Muscle layer of duodenum (tissue), 2 donors: Measurements from ENCODE around the gene FBXO34.
A peak's percentile ranks its signal among the peaks of the same experiment; 100 is the strongest.
"Not testable (repeated sequence)": the region's sequence is repeated elsewhere in the genome, so short reads cannot be mapped to it uniquely, and the experiment has no call there.

Experiments
- H3K27ac ChIP-seq: one replicate; pipeline ENCODE4 v1.7.0; 2013; ENCODE audit warnings: mild to moderate bottlenecking, low read length
- H3K27me3 ChIP-seq: one replicate; pipeline ENCODE4 v1.7.0; 2013; ENCODE audit warnings: low read depth, mild to moderate bottlenecking, control low read depth, low read length
- H3K36me3 ChIP-seq, 2 donors: one replicate each; pipeline ENCODE4 v1.7.0; 2013; ENCODE audit warnings: low read length in 2 of 2, control low read depth in 1 of 2, mild to moderate bottlenecking in 1 of 2; ENCODE audit not compliant: insufficient read depth in 2 of 2, control insufficient read depth in 1 of 2
- H3K4me1 ChIP-seq, 2 donors: one replicate each; pipeline ENCODE4 v1.7.0; 2013; ENCODE audit warnings: low read length in 2 of 2, mild to moderate bottlenecking in 2 of 2, control low read depth in 1 of 2, moderate library complexity in 1 of 2; ENCODE audit not compliant: insufficient read depth in 2 of 2, control insufficient read depth in 1 of 2
- H3K4me3 ChIP-seq, 2 donors: one replicate each; pipeline ENCODE4 v1.7.0; 2013; ENCODE audit warnings: low read length in 2 of 2, low read depth in 1 of 2, mild to moderate bottlenecking in 1 of 2
- H3K9me3 ChIP-seq, 2 donors: one replicate each; pipeline ENCODE4 v1.7.0; 2013; ENCODE audit warnings: low read length in 2 of 2, control low read depth in 1 of 2, mild to moderate bottlenecking in 1 of 2; ENCODE audit not compliant: control insufficient read depth in 1 of 2
- donor health status: healthy.

FBXO34 gene

GRCh38 chr14:55312379-55313030 lies 41.3 kb downstream of the FBXO34 start:
- H3K27ac ChIP-seq, H3K36me3 ChIP-seq, H3K4me3 ChIP-seq, H3K9me3 ChIP-seq, H3K27me3 ChIP-seq, H3K4me1 ChIP-seq: not testable (repeated sequence)

- peaks cover 0 to 6% of the 10 kb centered on the region in 2 donors for H3K4me1 ChIP-seq
- no peaks in the 10 kb centered on the region for H3K27me3 ChIP-seq
- no peak overlapping the region for H3K27ac ChIP-seq
- H3K4me3 ChIP-seq = no peak overlapping the region
- H3K36me3 ChIP-seq = peaks cover 0 to 5% of the 10 kb centered on the region in 2 donors
- peaks cover 4 to 9% of the 10 kb centered on the region in 2 donors for H3K9me3 ChIP-seq
Measured at GRCh38 chr14:55313480-55313879, 42.3 kb downstream of the FBXO34 start.

DNA sequence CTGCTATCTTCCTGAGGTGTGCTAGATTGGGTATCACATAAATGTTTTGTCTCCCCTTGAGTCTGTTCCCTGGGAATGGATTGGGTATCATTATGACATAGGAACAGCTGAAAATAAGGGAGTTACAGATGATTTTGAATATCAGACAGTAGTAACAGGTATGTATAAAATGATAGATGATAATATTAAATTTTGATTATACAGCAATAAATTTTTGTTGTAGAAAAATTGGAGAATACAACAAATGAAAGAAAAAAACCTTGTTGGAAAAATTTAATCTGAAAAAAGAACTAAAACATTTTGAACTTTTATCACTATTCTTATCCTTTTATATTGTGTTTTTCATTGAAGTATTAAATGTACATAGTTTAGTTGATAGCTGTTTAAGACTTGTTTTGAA lies 43.2 kb downstream of the FBXO34 start:
- Histone ChIP-seq H3K27ac (no peak overlapping the region), H3K27me3 (no peaks in the 10 kb centered on the region), H3K9me3 (peaks cover 4 to 9% of the 10 kb centered on the region in 2 donors), H3K4me3 (no peak overlapping the region), H3K4me1 (peaks cover 0 to 5% of the 10 kb centered on the region in 2 donors), H3K36me3 (peaks cover 0 to 5% of the 10 kb centered on the region in 2 donors)

- no peak overlapping the region for H3K4me3 ChIP-seq
- H3K27ac ChIP-seq = peak overlapping the region; percentile 5
- H3K9me3 ChIP-seq = peaks cover 4 to 9% of the 10 kb centered on the region in 2 donors
- no peaks in the 10 kb centered on the region for H3K27me3 ChIP-seq
- no peaks in the 10 kb centered on the region for H3K4me1 ChIP-seq
- H3K36me3 ChIP-seq = peaks cover 0 to 5% of the 10 kb centered on the region in 2 donors
Measured at GRCh38 chr14:55316564-55316963, 45.3 kb downstream of the FBXO34 start.

DNA sequence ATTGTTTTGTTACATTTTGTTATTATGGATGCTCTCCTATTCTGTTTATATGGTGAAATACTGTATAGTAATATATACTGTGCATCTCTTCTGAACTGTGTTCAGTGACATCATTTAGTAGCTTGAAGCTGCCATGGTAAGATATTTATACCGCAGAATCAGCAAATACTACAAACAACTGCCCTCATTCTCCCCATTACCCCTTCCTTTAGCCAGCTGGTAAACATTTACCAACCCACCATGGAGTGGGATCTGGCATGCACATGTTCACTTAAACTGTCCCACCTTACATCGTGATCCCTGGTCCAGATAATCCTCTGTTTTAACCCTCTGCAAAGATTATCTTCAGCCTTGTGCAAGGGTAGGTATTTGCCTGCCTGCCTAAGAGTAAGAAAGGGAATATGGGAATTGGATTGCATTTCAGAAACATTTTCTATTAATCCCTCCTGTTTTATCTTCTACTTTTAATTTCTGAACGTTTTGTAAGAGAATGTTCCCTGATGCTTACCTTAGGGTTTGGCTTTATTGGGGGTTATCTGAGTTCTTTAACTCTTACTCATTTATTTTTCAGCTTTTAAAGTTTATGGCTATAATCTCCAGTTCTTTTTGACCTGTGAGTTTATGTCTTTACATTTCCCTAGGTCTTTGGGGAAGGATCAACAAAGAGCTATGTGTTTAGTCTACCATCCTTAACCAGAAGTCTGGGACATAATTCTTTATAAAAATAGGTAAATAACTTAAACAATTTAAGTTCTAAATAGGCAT lies 46.5 kb downstream of the FBXO34 start:
- H3K4me1 ChIP-seq = no peaks in the 10 kb centered on the region
- H3K27me3 ChIP-seq = no peaks in the 10 kb centered on the region
- H3K36me3 ChIP-seq = peaks cover 0 to 5% of the 10 kb centered on the region in 2 donors
- H3K27ac ChIP-seq = no peak overlapping the region
- peaks cover 2 to 9% of the 10 kb centered on the region in 2 donors for H3K9me3 ChIP-seq
- no peak overlapping the region for H3K4me3 ChIP-seq

DNA sequence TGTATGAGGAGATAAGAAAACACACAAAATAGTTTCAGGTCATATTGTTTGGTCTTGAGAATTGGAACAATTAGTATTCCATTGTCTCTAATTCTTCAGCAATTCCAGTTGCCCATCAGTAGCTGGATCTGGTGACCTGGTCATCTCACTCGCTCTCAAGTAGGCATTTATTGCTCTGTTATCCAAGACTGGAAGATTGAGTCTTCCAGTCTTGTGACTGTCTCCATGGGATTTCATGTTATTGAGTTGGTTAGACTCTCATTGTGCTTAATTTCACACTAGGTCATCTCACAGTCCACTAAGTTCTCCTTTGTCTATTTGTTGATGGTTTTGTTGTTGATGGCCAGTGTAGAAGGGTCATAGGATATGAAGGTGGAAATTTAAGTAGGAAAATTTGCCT lies 47.5 kb downstream of the FBXO34 start:
- H3K27me3 ChIP-seq = no peaks in the 10 kb centered on the region
- no peaks in the 10 kb centered on the region for H3K4me1 ChIP-seq
- H3K9me3 ChIP-seq = peaks cover 0 to 9% of the 10 kb centered on the region in 2 donors
- H3K4me3 ChIP-seq = no peak overlapping the region
- no peak overlapping the region for H3K27ac ChIP-seq
- peaks cover 0 to 5% of the 10 kb centered on the region in 2 donors for H3K36me3 ChIP-seq

DNA sequence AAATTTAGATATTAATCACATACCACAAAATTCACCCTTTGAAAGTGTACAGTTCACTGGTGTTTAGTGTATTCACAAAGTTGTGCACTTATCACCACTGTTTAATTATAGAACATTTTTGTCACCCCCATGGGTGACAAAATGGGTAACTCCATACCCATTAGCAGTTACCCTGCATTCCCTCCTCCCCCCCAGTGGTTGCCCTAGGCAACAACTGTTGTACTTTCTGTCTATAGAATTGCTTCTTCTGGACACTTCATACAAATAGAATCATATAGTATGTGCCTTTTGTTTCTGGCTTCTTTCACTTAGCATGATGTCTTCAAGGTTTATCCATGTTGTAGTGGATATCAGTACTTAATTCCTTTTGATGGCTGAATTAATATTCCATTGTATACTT lies 52.7 kb downstream of the FBXO34 start:
- no peaks in the 10 kb centered on the region for H3K9me3 ChIP-seq
- H3K27ac ChIP-seq = no peak overlapping the region
- no peaks in the 10 kb centered on the region for H3K4me1 ChIP-seq
- no peaks in the 10 kb centered on the region for H3K36me3 ChIP-seq
- no peaks in the 10 kb centered on the region for H3K27me3 ChIP-seq
- H3K4me3 ChIP-seq = no peak overlapping the region

- Histone ChIP-seq H3K4me1 (no peaks in the 10 kb centered on the region), H3K36me3 (no peaks in the 10 kb centered on the region), H3K27ac (no peak overlapping the region), H3K4me3 (no peak overlapping the region), H3K27me3 (no peaks in the 10 kb centered on the region), H3K9me3 (no peaks in the 10 kb centered on the region)
Measured at GRCh38 chr14:55324812-55325211, 53.6 kb downstream of the FBXO34 start.

DNA sequence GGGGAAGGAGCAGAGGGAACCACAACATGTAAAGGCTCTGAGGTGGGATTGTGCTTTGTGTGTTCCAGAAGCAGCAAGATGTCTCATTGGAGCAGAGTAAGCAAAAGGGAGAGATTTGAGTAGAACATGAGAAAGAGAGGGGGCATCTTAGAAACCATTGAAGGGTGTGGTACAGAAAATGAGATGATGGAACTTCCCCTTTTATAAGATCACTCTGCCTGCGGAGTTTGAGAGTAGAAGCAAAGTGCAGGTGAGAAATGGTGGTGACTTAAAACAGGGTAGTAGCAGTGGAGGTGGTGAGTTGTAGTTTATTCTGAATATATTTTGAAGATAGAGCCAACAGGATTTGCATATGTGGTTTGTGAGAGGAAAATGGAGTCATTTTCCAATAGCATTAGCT lies 56.0 kb downstream of the FBXO34 start:
- Histone ChIP-seq H3K27me3 (no peaks in the 10 kb centered on the region), H3K4me3 (no peak overlapping the region), H3K36me3 (no peaks in the 10 kb centered on the region), H3K27ac (no peak overlapping the region), H3K4me1 (no peaks in the 10 kb centered on the region), H3K9me3 (no peaks in the 10 kb centered on the region)

DNA sequence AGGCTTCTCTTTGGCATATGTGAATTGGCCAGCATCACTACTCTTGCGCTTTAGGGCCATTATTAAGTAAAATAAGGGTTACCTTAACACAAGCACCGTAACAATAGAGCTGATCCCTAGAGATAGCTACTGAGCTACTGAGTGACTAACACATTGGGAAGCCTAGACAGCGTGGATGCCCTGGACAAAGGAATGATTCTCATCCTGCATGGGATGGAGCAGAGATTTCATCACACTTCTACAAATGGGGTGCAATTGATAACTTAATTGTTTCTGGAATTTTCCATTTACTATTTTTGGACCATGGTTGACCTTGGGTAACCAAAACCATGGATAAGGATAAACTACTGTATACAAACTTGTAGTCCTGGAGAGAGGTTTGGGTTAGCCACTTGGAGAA lies 57.1 kb downstream of the FBXO34 start:
- no peaks in the 10 kb centered on the region for H3K27me3 ChIP-seq
- no peaks in the 10 kb centered on the region for H3K36me3 ChIP-seq
- peaks cover 3 to 6% of the 10 kb centered on the region in 2 donors for H3K4me1 ChIP-seq
- no peak overlapping the region for H3K4me3 ChIP-seq
- H3K27ac ChIP-seq = no peak overlapping the region
- no peaks in the 10 kb centered on the region for H3K9me3 ChIP-seq

DNA sequence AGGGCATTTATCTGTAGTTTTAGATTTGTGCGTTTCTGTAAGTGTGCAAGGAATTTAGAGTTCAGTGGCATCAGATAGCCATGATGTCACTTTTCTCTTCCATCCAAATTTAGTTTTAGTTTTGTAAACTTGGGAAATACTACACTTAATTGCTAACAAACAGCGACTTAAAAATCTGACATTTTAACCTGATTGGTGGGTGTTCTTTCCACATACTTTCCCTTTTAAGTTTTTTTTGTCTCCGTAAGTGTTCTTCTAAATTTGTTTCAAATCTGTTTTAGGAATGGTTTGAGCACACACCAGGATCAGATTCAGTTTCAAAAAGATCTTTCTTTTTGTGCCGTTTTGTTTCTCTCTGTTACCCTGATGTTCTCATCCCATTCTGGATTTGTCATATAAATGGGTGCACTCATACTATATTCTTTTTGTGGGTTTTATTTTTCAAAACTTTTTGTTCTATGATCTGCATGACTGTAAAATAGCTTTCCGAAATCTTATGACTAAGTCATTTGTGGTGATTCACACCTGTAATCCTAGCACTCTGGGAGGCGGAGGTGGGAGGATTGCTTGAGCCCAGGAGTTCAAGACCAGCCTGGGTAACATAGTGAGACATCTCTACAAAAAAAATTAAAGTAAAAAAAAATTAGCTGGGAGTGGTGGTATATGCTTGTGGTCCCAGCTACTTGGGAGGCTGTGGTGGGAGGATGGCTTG lies 58.9 kb downstream of the FBXO34 start:
- Histone ChIP-seq H3K4me1 (peaks cover 15 to 19% of the 10 kb centered on the region in 2 donors), H3K4me3 (no peak overlapping the region)

More for the DNA sequence above, 58.9 kb downstream of the FBXO34 start:
- Histone ChIP-seq H3K27ac (peak overlapping the region; percentile 41), H3K9me3 (no peaks in the 10 kb centered on the region), H3K27me3 (no peaks in the 10 kb centered on the region), H3K36me3 (no peaks in the 10 kb centered on the region)
